Stimulated activated CD4-positive, alpha-beta T cell treated with anti-CD3 and anti-CD28 coated beads, Interleukin-4, amount 100 ng/mL, for 1 hour (primary cell): Measurements from ENCODE around the gene MKI67.
"Not testable (repeated sequence)": the region's sequence is repeated elsewhere in the genome, so short reads cannot be mapped to it uniquely, and the experiment has no call there.

Experiments used
- DNase-seq: peaks from one replicate; pipeline ENCODE4 v3.0.0-alpha.2; 2020

MKI67 gene

GRCh38 chr10:128103229-128103714 is 23.0 kb downstream of the MKI67 start:
- DNase-seq, result no peak

- no peak for DNase-seq
Observed at GRCh38 chr10:128102480-128103228, 23.6 kb downstream of the MKI67 start.

DNA sequence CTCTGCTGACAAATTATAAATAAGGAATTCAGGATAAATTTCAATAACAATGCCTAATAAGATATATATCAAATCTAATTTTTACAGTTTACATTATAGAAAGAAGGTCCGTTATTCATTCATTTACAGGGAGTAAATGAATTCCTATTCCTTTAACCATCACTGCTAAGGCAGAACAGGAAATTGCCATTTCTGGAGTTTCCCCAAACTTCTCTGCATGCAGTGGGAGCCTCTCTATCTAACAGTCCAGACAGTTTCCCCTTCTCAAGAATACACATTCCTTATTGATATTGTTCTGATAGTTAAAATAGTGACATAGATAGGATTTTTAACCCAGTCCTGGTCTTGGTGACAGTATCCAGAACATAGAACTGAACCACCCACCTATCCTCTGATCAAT is 24.3 kb downstream of the MKI67 start:
- DNase-seq, result no peak

DNA sequence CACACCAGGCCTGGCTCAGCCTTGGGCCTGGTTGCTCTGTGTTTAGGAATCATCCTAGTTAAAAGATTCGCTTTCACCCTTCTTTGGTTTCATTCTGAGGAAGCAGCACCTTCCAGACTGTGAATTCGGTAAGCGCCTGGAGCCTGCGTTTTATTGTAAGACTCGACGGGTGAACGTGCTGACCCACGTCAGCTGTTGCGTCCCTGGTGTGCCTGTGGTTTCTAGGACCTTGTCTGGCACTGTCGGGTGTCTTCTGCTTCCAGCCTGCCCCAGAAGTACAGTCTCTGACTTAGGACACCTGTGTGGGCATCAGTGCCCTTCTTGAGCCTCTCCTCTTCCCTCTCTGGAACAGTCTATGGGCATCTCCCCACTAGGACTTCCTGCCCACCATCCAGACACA is 26.3 kb downstream of the MKI67 start:
- DNase-seq, result no peak

DNA sequence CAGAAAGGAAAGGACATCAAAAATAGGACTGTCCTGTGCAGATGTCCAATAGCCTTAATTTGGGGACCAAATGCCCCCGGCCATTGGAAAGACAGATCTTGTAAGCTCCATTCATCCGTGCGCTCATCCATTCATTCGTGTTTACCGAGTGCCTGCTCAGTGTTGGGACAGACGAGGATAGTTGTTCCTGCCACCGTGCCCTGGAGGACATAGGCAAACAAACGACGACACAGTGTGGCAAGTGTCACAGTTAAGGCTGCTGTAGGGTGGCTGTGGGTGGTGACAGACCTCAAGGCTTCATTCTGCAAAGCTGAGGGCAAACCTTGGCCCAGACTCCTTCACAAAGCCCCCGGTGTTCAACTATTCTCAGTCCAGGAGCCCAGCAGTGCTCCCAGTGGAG is 27.6 kb downstream of the MKI67 start:
- DNase-seq, result no peak

DNA sequence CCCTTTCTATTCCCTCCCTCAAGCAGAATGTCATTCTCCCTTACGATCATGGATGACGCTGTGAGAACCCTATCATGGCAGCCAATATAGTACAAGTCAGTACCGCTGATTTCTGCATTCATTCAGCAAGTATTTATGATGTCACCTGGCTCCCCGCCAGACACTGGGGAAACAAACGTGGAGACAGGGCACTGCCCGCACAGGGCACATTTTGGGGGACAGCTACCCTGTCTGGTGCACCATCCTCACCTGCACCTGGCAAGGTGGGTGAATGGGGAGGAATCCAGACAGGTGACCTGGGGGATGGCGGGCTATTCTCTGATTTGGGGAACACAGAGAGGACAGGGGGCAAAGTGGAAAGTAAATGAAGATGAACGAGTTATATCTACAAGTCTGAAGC is 28.4 kb downstream of the MKI67 start:
- no peak for DNase-seq

GRCh38 chr10:128096486-128097199 is 29.6 kb downstream of the MKI67 start:
- no peak for DNase-seq

- no peak for DNase-seq
Observed at GRCh38 chr10:128095753-128096469, 30.3 kb downstream of the MKI67 start.

- no peak for DNase-seq
Observed at GRCh38 chr10:128095027-128095752, 31.0 kb downstream of the MKI67 start.

- not testable (repeated sequence) for DNase-seq
Observed at GRCh38 chr10:128094596-128094995, 31.6 kb downstream of the MKI67 start.

DNA sequence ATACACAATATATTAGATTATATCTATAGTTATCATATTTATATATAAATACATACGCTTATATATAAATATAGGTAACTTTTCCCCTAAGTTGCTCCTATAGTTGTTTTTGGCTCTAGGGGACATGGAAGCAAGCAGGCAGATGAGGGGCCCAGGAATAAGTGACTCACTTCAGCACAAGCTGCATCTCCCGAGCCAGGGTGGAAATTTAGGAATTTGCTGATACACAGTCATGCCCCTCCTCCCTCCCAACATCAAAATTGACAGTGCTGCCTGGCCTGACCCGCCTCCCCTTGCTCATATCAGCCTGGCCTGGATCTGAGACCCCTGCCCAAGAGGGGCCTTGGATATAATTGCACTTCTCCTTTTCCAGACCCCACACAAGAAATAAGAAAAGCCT is 33.8 kb downstream of the MKI67 start:
- DNase-seq, result no peak

- no peak for DNase-seq
Observed at GRCh38 chr10:128091636-128092210, 34.5 kb downstream of the MKI67 start.

- DNase-seq, result no peak
Observed at GRCh38 chr10:128087884-128088709, 38.1 kb downstream of the MKI67 start.

GRCh38 chr10:128087146-128087883 is 38.9 kb downstream of the MKI67 start:
- DNase-seq, result no peak

- no peak for DNase-seq
Observed at GRCh38 chr10:128086003-128086863, 40.0 kb downstream of the MKI67 start.

GRCh38 chr10:128084991-128085390 is 41.2 kb downstream of the MKI67 start:
- no peak for DNase-seq

- no peak for DNase-seq
Observed at GRCh38 chr10:128084364-128084763, 41.9 kb downstream of the MKI67 start.

DNA sequence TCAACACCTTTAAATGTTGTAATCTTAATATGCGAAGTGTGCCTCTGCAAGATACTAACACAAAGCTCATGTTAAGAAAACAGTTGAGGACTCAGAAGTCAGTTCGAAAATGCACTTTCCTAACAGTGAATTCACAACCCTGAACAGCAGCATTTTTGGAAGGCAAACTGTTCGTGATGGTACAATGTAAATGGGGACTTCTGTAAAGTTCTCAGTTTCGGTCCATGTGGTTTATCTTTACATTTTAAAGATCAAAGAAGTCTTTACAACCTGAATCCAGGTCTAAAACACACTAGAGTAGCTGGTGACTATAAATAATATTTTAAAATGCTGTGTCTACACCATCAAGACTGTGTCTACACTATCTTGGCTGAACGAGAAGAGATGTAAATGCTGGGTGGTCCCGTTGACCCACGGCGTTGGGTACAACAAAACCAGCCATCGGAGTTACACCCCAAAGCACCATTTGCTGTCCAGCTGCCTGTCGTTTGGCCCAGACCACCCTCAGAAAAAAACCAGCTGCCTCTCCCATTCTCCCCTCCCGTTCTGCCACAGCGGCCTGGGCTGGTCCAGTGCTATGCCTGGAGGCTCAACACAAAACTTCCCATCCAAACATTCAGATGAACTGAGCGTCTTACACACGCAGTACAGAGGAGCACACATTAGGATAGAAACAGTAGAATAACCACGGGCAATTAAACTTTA is 42.9 kb downstream of the MKI67 start:
- DNase-seq, result no peak

GRCh38 chr10:128081720-128082119 is 44.5 kb downstream of the MKI67 start:
- DNase-seq, result no peak
